Stimulated activated CD8-positive, alpha-beta memory T cell treated with anti-CD3 and anti-CD28 coated beads, Interleukin-12 subunit alpha, Interleukin-12 subunit beta, amount 100 ng/mL, for 1 hour (primary cell): ENCODE measurements around the gene SMYD3.

Experiments
- DNase-seq: peaks from one replicate; pipeline ENCODE4 v3.0.0-alpha.2; 2020; ENCODE audit warnings: low read depth

Gene SMYD3

GRCh38 chr1:246304484-246305259 lies 202.4 kb downstream of the SMYD3 start:
- DNase-seq = no peak

DNA sequence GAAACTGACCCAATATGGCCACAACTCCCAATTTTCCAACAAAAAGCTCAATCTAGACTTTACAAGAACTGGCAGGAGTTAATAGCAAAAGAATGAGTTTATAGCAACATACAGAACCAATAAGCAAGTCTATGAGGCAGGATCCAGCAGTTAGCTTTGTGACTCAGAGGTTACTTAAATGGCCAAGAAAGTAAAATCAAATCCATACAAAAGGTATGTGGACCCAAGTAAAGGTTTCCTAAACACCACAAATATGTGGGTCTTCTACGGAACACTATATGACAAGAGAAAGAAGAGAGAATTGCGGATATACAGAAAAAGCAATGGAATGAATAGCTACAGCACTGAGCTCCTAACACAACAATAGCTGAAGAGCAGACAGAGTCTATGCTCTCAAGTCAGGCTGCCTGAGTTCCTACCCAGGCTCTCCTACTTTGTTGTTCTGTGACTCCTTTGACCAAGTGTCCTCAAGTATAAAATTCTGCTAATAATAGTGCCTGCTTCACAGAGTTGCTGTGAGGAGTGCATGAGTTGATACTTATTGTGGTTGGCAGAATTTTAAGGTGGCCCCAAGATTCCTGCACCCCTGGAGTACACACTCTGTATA lies 204.3 kb downstream of the SMYD3 start:
- no peak for DNase-seq

- DNase-seq = no peak
Observed at GRCh38 chr1:246302251-246302625, 204.8 kb downstream of the SMYD3 start.

DNA sequence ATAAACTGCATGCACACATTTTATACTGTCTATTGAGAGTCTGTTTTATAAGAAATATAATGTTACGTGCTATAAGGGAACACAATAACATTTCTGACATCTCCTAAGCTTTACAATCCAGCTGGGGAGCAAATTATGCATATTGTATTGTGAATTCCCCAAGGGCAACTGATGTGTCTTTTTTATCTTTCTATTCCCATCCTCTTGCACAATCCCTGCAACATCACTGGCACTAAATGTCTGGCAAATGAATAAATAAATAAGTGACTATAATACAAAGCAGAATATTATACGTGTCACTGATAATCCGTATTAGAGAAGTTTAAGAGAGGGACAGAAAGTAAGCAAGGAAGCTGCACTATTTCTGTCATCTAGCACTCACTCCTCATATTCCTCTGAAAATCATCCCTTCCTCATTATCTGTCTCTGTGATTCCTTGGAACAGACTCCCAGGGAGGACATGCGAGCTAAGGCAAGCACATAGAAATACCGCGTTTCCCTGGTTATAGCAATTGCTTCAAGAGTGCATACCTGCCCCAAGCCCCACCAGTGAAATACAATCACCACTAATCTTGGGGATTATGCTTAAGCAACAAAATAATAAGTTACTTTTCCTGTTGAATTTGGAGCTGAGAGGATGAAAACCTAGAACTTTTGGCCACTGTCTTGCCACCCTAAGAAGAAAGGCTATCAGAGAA lies 205.4 kb downstream of the SMYD3 start:
- no peak for DNase-seq

GRCh38 chr1:246300626-246301549 lies 206.2 kb downstream of the SMYD3 start:
- no peak for DNase-seq

GRCh38 chr1:246297279-246298265 lies 209.5 kb downstream of the SMYD3 start:
- DNase-seq = no peak

DNA sequence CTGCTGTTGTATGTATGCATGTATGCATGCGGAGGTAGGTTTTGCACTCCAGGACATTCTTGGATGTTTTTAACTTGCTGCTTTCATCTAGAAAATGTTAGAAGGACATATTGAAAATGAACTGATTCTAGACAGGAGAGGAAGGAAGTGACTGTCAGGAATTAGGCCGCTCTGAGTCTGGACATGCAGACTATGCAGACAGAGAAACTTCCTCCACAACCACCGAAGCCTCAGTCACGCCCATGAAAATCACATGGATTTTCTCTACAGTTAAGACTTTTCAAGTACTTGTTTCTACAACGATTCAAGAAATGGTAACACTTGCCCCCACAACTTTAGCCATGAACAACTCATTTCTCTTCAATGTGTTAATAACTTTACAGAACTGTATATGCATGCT lies 211.1 kb downstream of the SMYD3 start:
- DNase-seq = no peak

DNA sequence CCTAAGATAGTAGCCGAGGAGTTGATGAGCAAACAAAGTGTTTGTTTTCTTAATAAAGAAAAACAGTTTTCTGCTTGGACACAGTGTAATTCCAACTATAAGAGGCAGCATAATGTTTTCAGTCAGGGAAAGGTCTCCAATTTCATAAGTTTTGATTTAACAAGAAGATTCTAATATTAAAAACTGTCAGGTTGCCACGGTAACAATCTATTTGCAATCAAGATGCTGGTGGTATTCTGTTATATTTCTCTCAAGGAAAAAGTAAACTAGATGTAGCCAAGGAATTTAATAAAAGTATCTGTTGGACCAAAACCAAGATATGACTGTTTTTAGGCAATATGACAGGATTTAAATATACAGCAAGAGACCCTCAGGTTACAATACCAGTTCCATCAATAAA lies 211.7 kb downstream of the SMYD3 start:
- no peak for DNase-seq

GRCh38 chr1:246294263-246294662 lies 212.8 kb downstream of the SMYD3 start:
- DNase-seq = no peak

DNA sequence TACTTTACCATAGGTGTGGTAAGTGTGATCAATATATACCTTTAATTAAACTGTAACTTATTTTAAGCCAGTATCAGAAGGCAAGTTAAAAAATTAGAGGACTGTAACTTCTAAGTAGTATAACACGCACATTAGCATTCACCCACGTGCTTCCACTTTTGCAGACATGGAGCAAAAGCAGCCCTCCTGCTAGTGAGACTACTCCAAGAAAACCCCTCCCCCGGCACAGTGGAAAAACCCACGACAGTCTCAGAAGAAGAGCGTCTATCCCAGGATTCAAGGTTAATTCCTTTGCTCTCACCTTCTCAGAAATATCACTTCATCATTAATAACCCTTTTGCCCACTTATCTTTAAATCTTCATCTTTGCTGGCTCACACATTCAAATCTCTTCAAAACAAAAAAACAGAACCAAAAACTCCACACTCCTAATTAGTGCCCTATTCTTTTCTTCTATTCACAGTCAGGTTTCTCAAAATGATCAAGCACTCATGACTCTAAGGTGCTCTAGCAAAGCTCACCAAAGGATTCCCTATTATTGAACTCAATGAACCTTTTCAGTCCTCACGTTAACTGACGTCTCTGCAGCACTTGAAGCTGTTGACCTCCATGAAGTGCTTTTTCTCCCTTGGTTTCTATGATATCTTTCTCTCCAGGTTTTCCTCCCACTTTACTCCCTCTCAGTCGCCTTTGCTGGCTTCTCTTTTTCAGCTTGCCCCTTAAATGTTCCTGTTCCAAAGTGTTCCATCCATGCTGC lies 213.5 kb downstream of the SMYD3 start:
- DNase-seq = no peak

DNA sequence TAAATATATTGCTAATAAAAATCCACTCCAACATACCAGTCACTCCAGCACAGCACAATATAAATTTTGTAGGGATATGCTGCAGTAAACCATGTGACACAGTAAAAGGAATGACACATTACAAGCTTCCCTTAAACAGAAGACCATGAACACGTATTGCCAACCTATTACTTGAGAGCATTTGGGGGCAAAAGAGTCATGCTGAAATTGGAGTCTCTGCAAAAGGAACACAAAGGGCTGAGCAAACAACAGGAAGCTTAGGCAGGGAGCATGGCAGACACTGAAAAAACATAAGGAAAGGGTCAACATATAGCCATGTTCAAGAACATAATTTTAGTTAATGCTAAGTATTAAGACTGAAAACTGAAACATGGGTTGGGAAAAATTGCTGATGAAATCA lies 214.5 kb downstream of the SMYD3 start:
- no peak for DNase-seq

DNA sequence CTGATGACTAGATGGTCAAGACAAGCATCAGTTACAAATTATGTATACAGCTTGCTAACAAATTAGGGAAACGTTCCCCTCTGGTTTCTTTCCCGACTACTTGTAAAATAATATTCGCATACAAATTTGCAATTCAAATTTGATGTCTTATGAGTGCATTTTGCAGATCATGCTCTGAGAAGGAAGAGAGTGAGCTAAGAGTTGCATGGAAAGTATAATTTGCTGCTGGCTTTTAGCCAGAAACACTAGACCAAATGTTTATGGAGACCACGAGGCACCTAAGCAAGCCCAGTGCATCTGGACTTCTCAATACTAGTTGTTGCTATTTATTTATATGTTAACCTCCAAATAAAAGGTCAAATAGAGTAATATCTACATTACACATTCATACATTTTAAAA lies 216.0 kb downstream of the SMYD3 start:
- no peak for DNase-seq

- DNase-seq = no peak
Observed at GRCh38 chr1:246283771-246284410, 223.2 kb downstream of the SMYD3 start.

DNA sequence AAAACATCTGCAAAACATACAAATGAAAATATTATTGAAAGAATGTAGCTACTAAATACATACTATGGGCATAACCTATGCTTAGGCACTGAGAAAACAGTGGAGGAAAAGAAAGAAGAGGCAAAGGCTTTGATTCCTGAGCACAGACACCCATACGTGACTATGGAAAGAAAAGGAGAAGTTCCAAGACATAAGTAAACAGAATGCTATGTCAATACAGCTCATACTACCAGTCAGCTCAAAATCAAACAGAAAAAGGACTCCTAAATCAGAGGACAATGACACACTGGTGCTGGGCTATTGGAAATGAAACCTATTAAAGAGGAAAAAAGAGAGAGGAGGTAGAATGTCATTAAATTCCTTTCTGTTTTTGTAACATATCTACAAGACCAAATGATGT lies 225.4 kb downstream of the SMYD3 start:
- no peak for DNase-seq

- DNase-seq = no peak
Observed at GRCh38 chr1:246281195-246281594, 225.9 kb downstream of the SMYD3 start.

DNA sequence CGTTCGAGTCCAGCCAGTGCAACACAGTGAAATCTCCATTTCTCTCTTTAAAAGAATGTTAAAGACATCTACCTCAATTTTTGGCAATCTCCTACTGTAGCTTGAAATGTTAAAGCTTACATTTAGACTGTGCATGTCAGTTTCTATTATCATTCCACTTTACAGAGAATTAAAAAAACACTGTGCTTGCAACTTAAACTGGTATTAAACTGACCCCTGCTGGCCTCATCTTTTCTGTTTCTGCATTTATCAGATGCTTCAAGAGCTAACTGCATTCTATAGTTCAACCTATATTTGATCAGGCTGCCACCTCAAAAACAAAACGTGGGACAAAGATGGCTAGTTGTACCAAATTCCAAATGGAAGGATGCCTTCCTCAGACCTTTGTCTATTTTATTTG lies 226.5 kb downstream of the SMYD3 start:
- DNase-seq = no peak

DNA sequence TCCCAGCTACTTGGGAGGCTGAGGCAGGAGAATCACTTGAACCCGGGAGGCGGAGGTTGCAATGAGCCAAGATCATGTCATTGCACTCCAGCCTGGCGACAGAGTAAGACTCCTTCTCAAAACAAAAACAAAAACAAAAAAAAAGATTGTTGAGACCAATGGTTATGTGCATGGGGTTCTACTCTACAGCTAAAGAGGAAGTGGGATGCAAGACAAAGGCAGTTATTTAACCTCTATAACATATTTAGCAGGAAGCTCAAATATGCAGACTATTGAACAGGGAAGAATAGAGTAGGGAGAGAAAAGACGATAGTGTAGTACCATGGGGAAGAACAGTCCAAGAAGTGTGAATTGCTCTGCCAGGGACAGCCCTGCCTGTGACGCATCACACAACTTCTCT lies 227.7 kb downstream of the SMYD3 start:
- no peak for DNase-seq

DNA sequence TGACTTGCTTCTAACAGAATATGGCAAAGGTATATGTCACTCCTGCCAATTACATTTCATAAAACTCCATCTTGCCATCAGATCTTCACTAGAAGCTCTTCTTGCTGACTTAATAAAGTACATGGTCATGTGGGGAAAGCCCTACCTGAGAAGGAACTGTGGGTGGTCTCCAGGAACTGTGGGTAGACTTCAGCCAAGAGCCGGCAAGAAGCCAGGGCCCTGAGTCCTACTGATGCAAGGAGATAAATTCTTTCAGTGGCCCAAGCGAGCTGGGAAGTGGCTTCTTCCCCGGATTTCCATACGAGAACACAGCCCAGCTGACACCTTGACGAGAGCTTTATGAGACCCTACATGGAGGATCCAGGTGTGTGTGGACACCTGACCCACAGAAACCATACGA lies 228.7 kb downstream of the SMYD3 start:
- no peak for DNase-seq

GRCh38 chr1:246275036-246275435 lies 232.0 kb downstream of the SMYD3 start:
- DNase-seq = no peak

DNA sequence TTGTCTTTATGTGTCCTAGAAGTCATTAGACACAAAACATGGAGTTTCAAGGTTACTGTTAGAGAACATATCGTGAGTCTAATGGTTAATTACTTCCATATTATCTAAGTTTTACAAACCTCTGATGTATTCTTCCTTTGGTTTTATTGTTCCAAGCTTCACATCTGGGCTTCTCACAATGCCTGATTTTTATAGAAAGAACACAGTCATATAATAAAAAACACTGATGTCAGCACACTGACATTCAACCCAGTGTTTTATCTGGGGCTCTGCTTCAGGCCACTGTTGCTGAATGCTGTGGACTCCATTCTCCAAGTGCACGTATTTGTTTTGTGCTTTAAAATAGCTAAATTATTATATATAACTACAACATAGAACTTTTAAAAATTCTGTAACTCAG lies 232.9 kb downstream of the SMYD3 start:
- DNase-seq = no peak
